HepG2 (cell line): ENCODE measurements around the gene HMGN1. TPM values are rescaled to one million over a fixed set of nuclear protein-coding genes. Genes with fewer than 3 reads are reported as not detected.
A peak's percentile ranks its signal among the peaks of the same experiment; 100 is the strongest.

Experiments used
- EP300 ChIP-seq, 3 experiments: sonication (generic) in 1 of 3; formaldehyde crosslinking in 1 of 3; IDR thresholded peaks; 2 replicates each; pipeline versions ENCODE4 v1.5.1 to v1.6.1; 2011 to 2020; ENCODE audit warnings: low read depth in 2 of 3, low read length in 2 of 3, borderline replicate concordance in 1 of 3, improper control_type of control experiment in 1 of 3, mild to moderate bottlenecking in 1 of 3, missing genetic modification reagents in 1 of 3, moderate library complexity in 1 of 3
- ETV6 ChIP-seq: sonication (generic); formaldehyde crosslinking; conservative IDR thresholded peaks from 2 replicates; pipeline ENCODE4 v1.4.0; 2020; ENCODE audit warnings: missing genetic modification reagents
- FOXA3 ChIP-seq: IDR thresholded peaks from 2 replicates; pipeline ENCODE4 v1.6.1; 2016; ENCODE audit warnings: missing genetic modification reagents, missing compliant biosample characterization
- MXI1 ChIP-seq: IDR thresholded peaks from 3 replicates; pipeline ENCODE4 v1.6.1; 2012; ENCODE audit warnings: low read depth, low read length, inconsistent platforms, borderline replicate concordance
- POLR2AphosphoS2 ChIP-seq: IDR thresholded peaks from 2 replicates; pipeline ENCODE4 v1.6.1; 2011; ENCODE audit warnings: low read depth, low read length, improper control_type of control experiment
- SNAPC2 ChIP-seq: sonication (generic); formaldehyde crosslinking; IDR thresholded peaks from 2 replicates; pipeline ENCODE4 v1.8.1; 2022; ENCODE audit warnings: mild to moderate bottlenecking, missing genetic modification reagents
- ZKSCAN5 ChIP-seq: sonication (generic); formaldehyde crosslinking; IDR thresholded peaks from 2 replicates; pipeline ENCODE4 v1.5.1; 2020; ENCODE audit warnings: mild to moderate bottlenecking, missing genetic modification reagents
- ZNF746 ChIP-seq: sonication (generic); formaldehyde crosslinking; IDR thresholded peaks from 2 replicates; pipeline ENCODE4 v1.8.0; 2022; ENCODE audit warnings: mild to moderate bottlenecking, missing genetic modification reagents
- ZSCAN31 ChIP-seq: sonication (generic); formaldehyde crosslinking; IDR thresholded peaks from 2 replicates; pipeline ENCODE4 v1.5.0; 2020; ENCODE audit warnings: low read depth, mild to moderate bottlenecking, missing genetic modification reagents
- polyA plus RNA-seq, 8 experiments: library from polyadenylated mRNA; depleted of rRNA in 3 of 8; stranded (reverse) in 7 of 8; unstranded in 1 of 8; fragments of >200 nt; fragmentation: Illumina TruSeq in 4 of 8; extraction: Trizol in 4 of 8; gene quantifications; 2 replicates each; pipeline versions ENCODE4 v1.2.1 to v1.2.3, GENCODE V29; 2011 to 2016; ENCODE audit warnings: low read depth in 4 of 8, missing spikeins in 1 of 8, mixed read lengths in 1 of 8; ENCODE audit not compliant: insufficient read depth in 1 of 8
- total RNA-seq, 5 experiments: library from RNA; depleted of rRNA; stranded (reverse); fragments of >200 nt; fragmentation: Illumina TruSeq; extraction: Trizol; gene quantifications; 2 replicates each; pipeline ENCODE4 v1.2.3, GENCODE V29; 2016; ENCODE audit warnings: low read depth in 1 of 5
- TF ChIP-seq, protein P1 (sequence below): sonication (generic); formaldehyde crosslinking; IDR thresholded peaks from 2 replicates; pipeline ENCODE4 v1.8.0; 2022; ENCODE audit warnings: missing genetic modification reagents, mild to moderate bottlenecking, moderate library complexity, borderline replicate concordance
- TF ChIP-seq, protein P2 (sequence below): sonication (generic); formaldehyde crosslinking; IDR thresholded peaks from 2 replicates; pipeline ENCODE4 v1.8.1; 2023; ENCODE audit warnings: mild to moderate bottlenecking, inconsistent platforms, moderate library complexity, missing genetic modification reagents, borderline replicate concordance
- TF ChIP-seq, protein P3 (sequence below): sonication (generic); formaldehyde crosslinking; IDR thresholded peaks from 2 replicates; pipeline ENCODE4 v1.5.0; 2020; ENCODE audit warnings: mild to moderate bottlenecking, missing genetic modification reagents
- TF ChIP-seq, protein P4 (sequence below): sonication (generic); formaldehyde crosslinking; IDR thresholded peaks from 2 replicates; pipeline ENCODE4 v1.9.0; 2022; ENCODE audit warnings: missing genetic modification reagents, mild to moderate bottlenecking, borderline replicate concordance
- TF ChIP-seq, protein P5 (sequence below): IDR thresholded peaks from 2 replicates; pipeline ENCODE4 v1.6.1; 2016; ENCODE audit warnings: low read depth, missing genetic modification reagents, missing compliant biosample characterization

The HMGN1 gene
- total and polyA plus RNA-seq, 2 of the 13 experiments (the other 11 are each of a cell fraction or from before 2014, with no cell fraction given), result 104 to 286 TPM

DNA sequence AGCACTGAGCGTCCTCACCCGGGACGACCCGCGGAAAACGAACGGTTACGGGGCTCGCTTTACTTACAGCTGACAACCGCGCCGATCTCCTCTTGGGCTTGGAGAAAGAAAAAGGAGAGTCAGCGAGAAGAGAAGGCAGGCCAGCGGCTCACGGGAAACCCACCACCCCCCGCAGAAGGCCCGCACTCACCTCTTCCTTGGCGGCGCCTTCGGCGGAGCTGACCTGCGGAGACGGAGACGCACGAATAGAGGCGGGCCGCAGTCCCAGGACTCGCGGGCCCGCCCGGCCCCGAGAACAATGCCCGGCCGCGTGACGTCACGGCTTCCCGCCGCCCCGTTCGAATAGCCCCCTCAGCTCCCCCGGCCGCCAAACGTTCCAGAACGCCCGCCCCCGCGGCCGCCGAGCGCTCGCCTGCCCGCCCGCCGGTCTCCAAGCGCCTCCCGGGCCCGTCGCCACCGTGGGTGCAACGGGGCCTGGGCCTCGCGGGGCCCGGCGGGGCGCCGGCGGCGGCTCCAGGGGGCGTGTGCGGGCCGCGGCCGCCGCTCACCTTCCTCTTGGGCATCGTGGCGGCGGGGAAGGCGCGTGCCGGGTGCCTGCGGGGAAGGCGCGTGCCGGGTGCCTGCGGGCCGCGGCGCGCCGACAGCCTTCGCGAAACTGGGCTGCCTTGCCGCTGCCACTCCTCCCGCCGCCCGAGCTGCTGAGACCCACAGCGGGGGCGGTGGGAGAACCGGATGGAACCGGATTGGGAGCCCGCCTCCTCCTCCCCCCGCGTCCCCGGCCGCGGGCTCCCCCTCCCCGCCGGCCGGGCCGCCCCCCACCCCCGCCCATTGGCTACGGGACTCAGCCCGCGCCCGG, at the start of gene HMGN1 (continued):
- TF ChIP-seq, protein P1, sequence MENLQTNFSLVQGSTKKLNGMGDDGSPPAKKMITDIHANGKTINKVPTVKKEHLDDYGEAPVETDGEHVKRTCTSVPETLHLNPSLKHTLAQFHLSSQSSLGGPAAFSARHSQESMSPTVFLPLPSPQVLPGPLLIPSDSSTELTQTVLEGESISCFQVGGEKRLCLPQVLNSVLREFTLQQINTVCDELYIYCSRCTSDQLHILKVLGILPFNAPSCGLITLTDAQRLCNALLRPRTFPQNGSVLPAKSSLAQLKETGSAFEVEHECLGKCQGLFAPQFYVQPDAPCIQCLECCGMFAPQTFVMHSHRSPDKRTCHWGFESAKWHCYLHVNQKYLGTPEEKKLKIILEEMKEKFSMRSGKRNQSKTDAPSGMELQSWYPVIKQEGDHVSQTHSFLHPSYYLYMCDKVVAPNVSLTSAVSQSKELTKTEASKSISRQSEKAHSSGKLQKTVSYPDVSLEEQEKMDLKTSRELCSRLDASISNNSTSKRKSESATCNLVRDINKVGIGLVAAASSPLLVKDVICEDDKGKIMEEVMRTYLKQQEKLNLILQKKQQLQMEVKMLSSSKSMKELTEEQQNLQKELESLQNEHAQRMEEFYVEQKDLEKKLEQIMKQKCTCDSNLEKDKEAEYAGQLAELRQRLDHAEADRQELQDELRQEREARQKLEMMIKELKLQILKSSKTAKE (CRISPR knock-in tag), result 0 out of 2 replicates have a peak, but pooled peaks have one; percentile 7
- TF ChIP-seq ZKSCAN5 (CRISPR knock-in tag), result no peak
- TF ChIP-seq, protein P2, sequence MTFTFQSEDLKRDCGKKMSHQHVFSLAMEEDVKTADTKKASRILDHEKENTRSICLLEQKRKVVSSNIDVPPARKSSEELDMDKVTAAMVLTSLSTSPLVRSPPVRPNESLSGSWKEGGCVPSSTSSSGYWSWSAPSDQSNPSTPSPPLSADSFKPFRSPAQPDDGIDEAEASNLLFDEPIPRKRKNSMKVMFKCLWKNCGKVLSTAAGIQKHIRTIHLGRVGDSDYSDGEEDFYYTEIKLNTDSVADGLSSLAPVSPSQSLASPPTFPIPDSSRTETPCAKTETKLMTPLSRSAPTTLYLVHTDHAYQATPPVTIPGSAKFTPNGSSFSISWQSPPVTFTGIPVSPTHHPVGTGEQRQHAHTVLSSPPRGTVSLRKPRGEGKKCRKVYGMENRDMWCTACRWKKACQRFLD, result no peak
- peak; percentile 44; the same call in 1 of the 3 replicates for TF ChIP-seq MXI1
- TF ChIP-seq, protein P3, sequence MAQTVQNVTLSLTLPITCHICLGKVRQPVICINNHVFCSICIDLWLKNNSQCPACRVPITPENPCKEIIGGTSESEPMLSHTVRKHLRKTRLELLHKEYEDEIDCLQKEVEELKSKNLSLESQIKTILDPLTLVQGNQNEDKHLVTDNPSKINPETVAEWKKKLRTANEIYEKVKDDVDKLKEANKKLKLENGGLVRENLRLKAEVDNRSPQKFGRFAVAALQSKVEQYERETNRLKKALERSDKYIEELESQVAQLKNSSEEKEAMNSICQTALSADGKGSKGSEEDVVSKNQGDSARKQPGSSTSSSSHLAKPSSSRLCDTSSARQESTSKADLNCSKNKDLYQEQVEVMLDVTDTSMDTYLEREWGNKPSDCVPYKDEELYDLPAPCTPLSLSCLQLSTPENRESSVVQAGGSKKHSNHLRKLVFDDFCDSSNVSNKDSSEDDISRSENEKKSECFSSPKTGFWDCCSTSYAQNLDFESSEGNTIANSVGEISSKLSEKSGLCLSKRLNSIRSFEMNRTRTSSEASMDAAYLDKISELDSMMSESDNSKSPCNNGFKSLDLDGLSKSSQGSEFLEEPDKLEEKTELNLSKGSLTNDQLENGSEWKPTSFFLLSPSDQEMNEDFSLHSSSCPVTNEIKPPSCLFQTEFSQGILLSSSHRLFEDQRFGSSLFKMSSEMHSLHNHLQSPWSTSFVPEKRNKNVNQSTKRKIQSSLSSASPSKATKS, result no peak
- TF ChIP-seq, protein P4, sequence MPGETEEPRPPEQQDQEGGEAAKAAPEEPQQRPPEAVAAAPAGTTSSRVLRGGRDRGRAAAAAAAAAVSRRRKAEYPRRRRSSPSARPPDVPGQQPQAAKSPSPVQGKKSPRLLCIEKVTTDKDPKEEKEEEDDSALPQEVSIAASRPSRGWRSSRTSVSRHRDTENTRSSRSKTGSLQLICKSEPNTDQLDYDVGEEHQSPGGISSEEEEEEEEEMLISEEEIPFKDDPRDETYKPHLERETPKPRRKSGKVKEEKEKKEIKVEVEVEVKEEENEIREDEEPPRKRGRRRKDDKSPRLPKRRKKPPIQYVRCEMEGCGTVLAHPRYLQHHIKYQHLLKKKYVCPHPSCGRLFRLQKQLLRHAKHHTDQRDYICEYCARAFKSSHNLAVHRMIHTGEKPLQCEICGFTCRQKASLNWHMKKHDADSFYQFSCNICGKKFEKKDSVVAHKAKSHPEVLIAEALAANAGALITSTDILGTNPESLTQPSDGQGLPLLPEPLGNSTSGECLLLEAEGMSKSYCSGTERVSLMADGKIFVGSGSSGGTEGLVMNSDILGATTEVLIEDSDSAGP (CRISPR knock-in tag), result 0 out of 2 replicates have a peak, but pooled peaks have one; percentile 2
- TF ChIP-seq ZSCAN31 (CRISPR knock-in tag), result no peak
- no peak for TF ChIP-seq POLR2AphosphoS2
- no peak for TF ChIP-seq FOXA3 (CRISPR knock-in tag)
- TF ChIP-seq SNAPC2 (CRISPR knock-in tag), result 0 out of 2 replicates have a peak, but pooled peaks have one; percentile 26
- TF ChIP-seq EP300 (IDR thresholded peaks at IDR 0.05; ENCODE audit: low read depth in 2 of 2, low read length in 2 of 2), result no peak
- TF ChIP-seq EP300 (CRISPR knock-in tag; IDR thresholded peaks at IDR 0.05; ENCODE audit: borderline replicate concordance), result no peak
- TF ChIP-seq, protein P5, sequence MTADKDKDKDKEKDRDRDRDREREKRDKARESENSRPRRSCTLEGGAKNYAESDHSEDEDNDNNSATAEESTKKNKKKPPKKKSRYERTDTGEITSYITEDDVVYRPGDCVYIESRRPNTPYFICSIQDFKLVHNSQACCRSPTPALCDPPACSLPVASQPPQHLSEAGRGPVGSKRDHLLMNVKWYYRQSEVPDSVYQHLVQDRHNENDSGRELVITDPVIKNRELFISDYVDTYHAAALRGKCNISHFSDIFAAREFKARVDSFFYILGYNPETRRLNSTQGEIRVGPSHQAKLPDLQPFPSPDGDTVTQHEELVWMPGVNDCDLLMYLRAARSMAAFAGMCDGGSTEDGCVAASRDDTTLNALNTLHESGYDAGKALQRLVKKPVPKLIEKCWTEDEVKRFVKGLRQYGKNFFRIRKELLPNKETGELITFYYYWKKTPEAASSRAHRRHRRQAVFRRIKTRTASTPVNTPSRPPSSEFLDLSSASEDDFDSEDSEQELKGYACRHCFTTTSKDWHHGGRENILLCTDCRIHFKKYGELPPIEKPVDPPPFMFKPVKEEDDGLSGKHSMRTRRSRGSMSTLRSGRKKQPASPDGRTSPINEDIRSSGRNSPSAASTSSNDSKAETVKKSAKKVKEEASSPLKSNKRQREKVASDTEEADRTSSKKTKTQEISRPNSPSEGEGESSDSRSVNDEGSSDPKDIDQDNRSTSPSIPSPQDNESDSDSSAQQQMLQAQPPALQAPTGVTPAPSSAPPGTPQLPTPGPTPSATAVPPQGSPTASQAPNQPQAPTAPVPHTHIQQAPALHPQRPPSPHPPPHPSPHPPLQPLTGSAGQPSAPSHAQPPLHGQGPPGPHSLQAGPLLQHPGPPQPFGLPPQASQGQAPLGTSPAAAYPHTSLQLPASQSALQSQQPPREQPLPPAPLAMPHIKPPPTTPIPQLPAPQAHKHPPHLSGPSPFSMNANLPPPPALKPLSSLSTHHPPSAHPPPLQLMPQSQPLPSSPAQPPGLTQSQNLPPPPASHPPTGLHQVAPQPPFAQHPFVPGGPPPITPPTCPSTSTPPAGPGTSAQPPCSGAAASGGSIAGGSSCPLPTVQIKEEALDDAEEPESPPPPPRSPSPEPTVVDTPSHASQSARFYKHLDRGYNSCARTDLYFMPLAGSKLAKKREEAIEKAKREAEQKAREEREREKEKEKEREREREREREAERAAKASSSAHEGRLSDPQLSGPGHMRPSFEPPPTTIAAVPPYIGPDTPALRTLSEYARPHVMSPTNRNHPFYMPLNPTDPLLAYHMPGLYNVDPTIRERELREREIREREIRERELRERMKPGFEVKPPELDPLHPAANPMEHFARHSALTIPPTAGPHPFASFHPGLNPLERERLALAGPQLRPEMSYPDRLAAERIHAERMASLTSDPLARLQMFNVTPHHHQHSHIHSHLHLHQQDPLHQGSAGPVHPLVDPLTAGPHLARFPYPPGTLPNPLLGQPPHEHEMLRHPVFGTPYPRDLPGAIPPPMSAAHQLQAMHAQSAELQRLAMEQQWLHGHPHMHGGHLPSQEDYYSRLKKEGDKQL (CRISPR knock-in tag), result no peak
- no peak for TF ChIP-seq ETV6 (CRISPR knock-in tag)
- TF ChIP-seq ZNF746 (CRISPR knock-in tag), result no peak
